ENCODE measurements around the gene PITX2.

- TF ChIP-seq ZNF274 (IDR thresholded peaks at IDR 0.05; ENCODE audit: low read depth, low read length): no peak
- TF ChIP-seq YY1 (IDR thresholded peaks at IDR 0.05; ENCODE audit: insufficient read depth, insufficient read length): no peak
- TF ChIP-seq SUZ12 (IDR thresholded peaks at IDR 0.05; ENCODE audit: extremely low read depth, insufficient read depth, insufficient read length): no peak
Observed at GRCh38 chr4:110671679-110672078, 48.8 kb upstream of the PITX2 start.

Measured in NT2/D1 (cell line).